GM15510 (cell line): Measurements from ENCODE around the gene EPHA2.

Experiments used
- POLR2A ChIP-seq: IDR thresholded peaks from 3 replicates; pipeline ENCODE4 v1.6.1; 2011; ENCODE audit warnings: borderline replicate concordance; ENCODE audit not compliant: insufficient read length; ENCODE audit errors: extremely low read depth

Gene EPHA2

GRCh38 chr1:16095447-16095846 lies 60.4 kb downstream of the EPHA2 start:
- TF ChIP-seq POLR2A = no peak

GRCh38 chr1:16094453-16095158 lies 61.3 kb downstream of the EPHA2 start:
- no peak for TF ChIP-seq POLR2A

- TF ChIP-seq POLR2A = no peak
These were observed 62.3 kb downstream of the EPHA2 start for GRCh38 chr1:16093611-16094010.

GRCh38 chr1:16092923-16093511 lies 62.9 kb downstream of the EPHA2 start:
- TF ChIP-seq POLR2A = no peak

GRCh38 chr1:16092097-16092922 lies 63.6 kb downstream of the EPHA2 start:
- TF ChIP-seq POLR2A = no peak

- no peak for TF ChIP-seq POLR2A
These were observed 64.6 kb downstream of the EPHA2 start for GRCh38 chr1:16091296-16091695.

- TF ChIP-seq POLR2A = no peak
These were observed 65.6 kb downstream of the EPHA2 start for GRCh38 chr1:16090076-16090826.

GRCh38 chr1:16088996-16089395 lies 66.9 kb downstream of the EPHA2 start:
- no peak for TF ChIP-seq POLR2A

- no peak for TF ChIP-seq POLR2A
These were observed 67.4 kb downstream of the EPHA2 start for GRCh38 chr1:16088351-16088911.

GRCh38 chr1:16087733-16088132 lies 68.1 kb downstream of the EPHA2 start:
- no peak for TF ChIP-seq POLR2A

GRCh38 chr1:16085522-16085921 lies 70.3 kb downstream of the EPHA2 start:
- no peak for TF ChIP-seq POLR2A

- TF ChIP-seq POLR2A = no peak
These were observed 72.4 kb downstream of the EPHA2 start for GRCh38 chr1:16083486-16083885.

GRCh38 chr1:16082283-16083038 lies 73.4 kb downstream of the EPHA2 start:
- no peak for TF ChIP-seq POLR2A

GRCh38 chr1:16081636-16082035 lies 74.2 kb downstream of the EPHA2 start:
- TF ChIP-seq POLR2A = no peak

GRCh38 chr1:16080422-16081150 lies 75.3 kb downstream of the EPHA2 start:
- no peak for TF ChIP-seq POLR2A
